Adrenal gland (tissue), 12 donors: Measurements from ENCODE around the gene KCNJ15. TPM values are rescaled to one million over a fixed set of nuclear protein-coding genes. Genes with fewer than 3 reads are reported as not detected.

Experiments
- DNase-seq, 7 donors: peaks; one replicate each; pipeline ENCODE4 v3.0.0-alpha.2; 2019 to 2020
- H3K27ac ChIP-seq, 5 donors: fragments of 200-600 bp; sonication (generic) in 4 of 5; 1 replicate in 3 of 5; 2 replicates in 2 of 5; pipeline versions ENCODE4 v1.5.1 to v1.8.0; 2016 to 2020; ENCODE audit warnings: mild to moderate bottlenecking in 1 of 5
- H3K27me3 ChIP-seq: fragments of 200-600 bp; 2 replicates; pipeline ENCODE4 v1.8.0; 2021
- H3K36me3 ChIP-seq, 2 donors: fragments of 200-600 bp; replicated peaks in 1 of 2; 1 replicate in 1 of 2; 2 replicates in 1 of 2; pipeline versions ENCODE4 v1.5.1 to v1.8.0; 2018 to 2022
- H3K4me1 ChIP-seq, 2 donors: fragments of 200-600 bp; replicated peaks in 1 of 2; 1 replicate in 1 of 2; 2 replicates in 1 of 2; pipeline versions ENCODE4 v1.5.1 to v1.8.0; 2018 to 2021
- H3K4me3 ChIP-seq, 4 donors: fragments of 200-600 bp; sonication (generic) in 3 of 4; one replicate each; pipeline ENCODE4 v1.5.1; 2016 to 2018
- H3K9me3 ChIP-seq, 3 donors: fragments of 200-600 bp; sonication (generic) in 1 of 3; replicated peaks in 1 of 3; 1 replicate in 2 of 3; 2 replicates in 1 of 3; pipeline versions ENCODE4 v1.5.1 to v1.8.0; 2016 to 2021
- CTCF ChIP-seq, 6 experiments: fragments of 450-650 bp in 4 of 6; fragments of 200-600 bp in 2 of 6; sonication (generic) in 1 of 6; IDR thresholded peaks; 1 replicate in 5 of 6; 2 replicates in 1 of 6; pipeline versions ENCODE4 v1.5.1 to v1.8.0; 2016 to 2021; ENCODE audit warnings: antibody characterized with exemption in 6 of 6, mild to moderate bottlenecking in 2 of 6, moderate library complexity in 1 of 6
- POLR2A ChIP-seq, 2 donors: fragments of 450-650 bp; IDR thresholded peaks; one replicate each; pipeline ENCODE4 v1.6.1; 2017; ENCODE audit warnings: antibody characterized with exemption in 2 of 2, mild to moderate bottlenecking in 2 of 2, moderate library complexity in 1 of 2
- WGBS, 4 donors: extraction: QIAGEN DNeasy Blood & Tissue Kit in 2 of 4; methylation state at CpG; one replicate each; pipeline versions ENCODE4 v1.1.5 to v1.1.7; 2013 to 2017; 5-methylcytosine and 5-hydroxymethylcytosine counted together
- intact Hi-C, 2 donors: fragments of 100-400 bp; cut with DNase I; formaldehyde crosslinking; loops; one replicate each; pipeline versions ENCODE4 v1.14.1 to v1.15.0; 2022 to 2023
- polyA plus RNA-seq, 3 donors: library from polyadenylated mRNA; stranded (reverse); fragments of 200-250 nt in 2 of 3; fragments of 350-450 nt in 1 of 3; fragmentation: Illumina TruSeq in 1 of 3; extraction: RNeasy Lipid Tissue Mini Kit (QIAGEN cat#74804) in 1 of 3; gene quantifications; one replicate each; pipeline ENCODE4 v1.2.3, GENCODE V29; 2013 to 2014
- total RNA-seq, 9 donors: library from RNA; depleted of rRNA in 4 of 9; stranded (reverse); fragments of >200 nt in 4 of 9; fragments of 120-200 nt in 1 of 9; fragmentation: NEBNext Ultra II Directional in 1 of 9; extraction: Animal tissue kit (Norgen Biotek cat#: 25700) in 1 of 9; gene quantifications; one replicate each; pipeline versions ENCODE4 v1.1.0 to v1.2.4, GENCODE V29; 2013 to 2023
- donor health status: healthy with polysubstance abuse.
- donor health status: Bipolar disorder and iron deficiency.
- donor health status: DM: yes; HTN: yes; CAD: no.
- donor health status: DM: no; HTN: no; CAD: no.
- donor health status: DM: no; HTN: no; CAD: no.
- donor health status: DM: yes; HTN: yes; CAD: no.

The KCNJ15 gene
- total and polyA plus RNA-seq, 12 donors = 0.11 to 2.8 (median 0.45) TPM

DNA sequence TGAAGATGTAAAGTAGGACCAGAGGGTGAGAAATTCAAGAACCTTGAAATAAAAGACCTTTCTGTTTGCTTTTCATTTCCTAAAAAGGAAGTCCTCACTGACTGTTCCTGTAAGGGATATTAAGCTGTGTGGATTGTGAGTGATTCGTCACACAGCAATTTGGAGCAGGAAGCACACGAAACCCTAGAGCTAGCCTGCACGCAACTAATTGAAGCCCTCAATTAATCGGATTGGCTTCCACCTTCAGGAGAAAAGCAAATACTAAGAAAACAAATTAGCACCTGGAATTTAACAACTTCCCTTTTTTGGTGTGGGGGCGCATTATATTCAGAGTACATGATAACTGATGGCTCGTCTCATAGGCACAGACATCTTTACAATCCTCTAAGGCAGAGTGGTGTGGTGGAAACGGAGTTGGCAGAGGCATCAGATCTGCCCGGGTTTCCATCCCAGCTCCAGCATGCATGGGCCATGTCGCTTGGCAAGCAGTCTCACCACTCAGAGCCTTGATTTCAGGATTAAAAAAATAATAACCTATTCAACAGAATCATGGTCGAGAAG, 95.2 kb downstream of the KCNJ15 start:
- Histone ChIP-seq H3K36me3 (no peaks in the 10 kb centered on the region), H3K9me3 (no peaks in the 10 kb centered on the region), H3K27me3 (no peaks in the 10 kb centered on the region), H3K4me3 (no peak overlapping the region), H3K27ac (no peak overlapping the region), H3K4me1 (no peaks in the 10 kb centered on the region)
- TF ChIP-seq CTCF (IDR thresholded peaks at IDR 0.05) (no peak), POLR2A (IDR thresholded peaks at IDR 0.05) (no peak)
- WGBS, 4 donors = 58 to 64% (median 63%) methylated on average over 10 of the region's 10 CpGs
- intact Hi-C loops = loop anchor here in 1 of 2 donors (2.0 to 10.0 kb wide), 2 partner anchors 133 to 637 kb away; no protein-coding TSS in a partner anchor
- no peak for DNase-seq

- no peak overlapping the region for H3K27ac ChIP-seq
- TF ChIP-seq POLR2A (IDR thresholded peaks at IDR 0.05) (no peak), CTCF (IDR thresholded peaks at IDR 0.05) (peak; percentile 53 to 80 (median 70))
- DNase-seq = peak; percentile 52 to 79 (median 67)
Measured at GRCh38 chr21:38352536-38353219, 95.9 kb downstream of the KCNJ15 start.

DNA sequence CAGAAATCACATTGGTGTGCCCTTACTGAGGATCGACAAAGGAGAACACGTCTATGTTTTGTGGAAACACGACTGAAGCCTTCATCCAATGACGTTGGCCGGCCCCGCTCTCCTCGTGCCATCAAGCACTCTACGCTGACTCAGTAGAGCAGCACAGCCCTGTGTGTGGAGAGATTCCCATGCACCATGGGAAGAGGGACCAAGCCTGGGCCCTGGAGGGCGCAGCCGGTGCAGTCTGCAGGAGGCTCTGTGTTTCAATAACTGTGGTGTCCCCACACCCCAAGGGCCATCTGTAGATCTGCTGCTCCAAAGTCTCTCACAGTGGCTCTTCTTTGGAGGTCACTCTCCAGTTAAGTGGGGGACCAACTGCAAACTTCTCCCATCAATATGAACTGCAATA, 97.4 kb downstream of the KCNJ15 start:
- no peaks in the 10 kb centered on the region for H3K27me3 ChIP-seq
- intact Hi-C loops = loop anchor here in 1 of 2 donors (10.0 kb wide), 1 partner anchor 639 kb away; no protein-coding TSS in a partner anchor
- no peaks in the 10 kb centered on the region for H3K4me1 ChIP-seq
- no peaks in the 10 kb centered on the region for H3K36me3 ChIP-seq
- TF ChIP-seq CTCF (IDR thresholded peaks at IDR 0.05) = no peak
- no peak for TF ChIP-seq POLR2A (IDR thresholded peaks at IDR 0.05)
- WGBS, 4 donors = 87 to 93% (median 92%) methylated on average over 8 to 10 of the region's 10 CpGs
- H3K9me3 ChIP-seq = no peaks in the 10 kb centered on the region
- no peak for DNase-seq
- no peak overlapping the region for H3K4me3 ChIP-seq
- no peak overlapping the region for H3K27ac ChIP-seq

More at GRCh38 chr21:38352536-38353219, 95.9 kb downstream of the KCNJ15 start:
- Histone ChIP-seq H3K4me3 (no peak overlapping the region), H3K9me3 (no peaks in the 10 kb centered on the region), H3K36me3 (no peaks in the 10 kb centered on the region), H3K4me1 (no peaks in the 10 kb centered on the region), H3K27me3 (no peaks in the 10 kb centered on the region)
- intact Hi-C loops = loop anchor here in 1 of 2 donors (10.0 kb wide), 1 partner anchor 638 kb away; no protein-coding TSS in a partner anchor
- WGBS, 4 donors = 38 to 53% (median 42%) methylated on average over 6 of the region's 6 CpGs

DNA sequence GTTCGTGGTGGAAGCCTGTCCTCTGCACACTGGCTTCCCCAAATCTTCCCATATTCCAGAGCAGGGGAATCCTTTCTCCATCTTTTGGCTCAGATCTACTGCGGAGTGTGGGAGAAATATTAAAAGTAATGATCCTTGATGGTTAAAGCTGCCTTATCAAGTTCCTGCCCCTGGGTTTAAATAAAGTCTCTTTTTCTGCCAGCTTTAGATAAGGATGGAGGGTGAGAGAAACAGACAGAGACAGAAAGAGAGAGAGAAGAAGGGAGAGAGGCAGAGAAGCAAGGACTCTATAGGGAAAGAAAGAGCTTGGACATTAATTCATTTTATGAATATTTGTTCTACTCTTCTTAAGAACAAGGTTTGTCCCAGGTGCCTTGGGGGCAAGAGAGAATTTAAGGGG, 98.0 kb downstream of the KCNJ15 start:
- no peak for DNase-seq
- no peak overlapping the region for H3K4me3 ChIP-seq
- H3K4me1 ChIP-seq = no peaks in the 10 kb centered on the region
- H3K36me3 ChIP-seq = no peaks in the 10 kb centered on the region
- 78 to 87% (median 85%) methylated on average over 2 of the region's 2 CpGs for WGBS, 4 donors
- no peaks in the 10 kb centered on the region for H3K9me3 ChIP-seq
- no peak overlapping the region for H3K27ac ChIP-seq
- intact Hi-C loops = loop anchor here (5.0 to 10.0 kb wide), 3 partner anchors 137 to 640 kb away; no protein-coding TSS in a partner anchor
- H3K27me3 ChIP-seq = no peaks in the 10 kb centered on the region
- TF ChIP-seq POLR2A (IDR thresholded peaks at IDR 0.05) (no peak), CTCF (IDR thresholded peaks at IDR 0.05) (no peak)
